ENCODE results near the gene WDFY4.

WDFY4 gene

DNA sequence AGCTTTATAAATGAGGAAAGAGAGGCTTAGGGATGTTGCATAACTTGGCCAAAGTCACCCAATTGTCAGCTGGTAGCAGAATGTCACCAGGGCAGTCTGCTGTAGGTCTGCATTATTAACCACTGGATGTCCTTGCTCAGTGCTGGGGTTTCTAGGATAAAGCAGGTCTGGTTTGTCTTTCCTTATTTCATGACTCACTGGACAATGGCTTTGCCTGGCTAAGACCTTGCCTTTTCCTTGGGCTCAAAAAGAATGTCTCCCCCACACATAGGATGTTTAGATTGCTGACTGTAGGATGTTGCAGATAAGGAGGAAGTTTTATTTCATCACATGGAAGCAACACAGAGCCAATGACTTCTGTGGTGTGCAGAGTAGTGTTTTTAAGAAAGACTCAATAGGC lies 29.4 kb downstream of the WDFY4 start:
- DNase-seq, result no peak

DNA sequence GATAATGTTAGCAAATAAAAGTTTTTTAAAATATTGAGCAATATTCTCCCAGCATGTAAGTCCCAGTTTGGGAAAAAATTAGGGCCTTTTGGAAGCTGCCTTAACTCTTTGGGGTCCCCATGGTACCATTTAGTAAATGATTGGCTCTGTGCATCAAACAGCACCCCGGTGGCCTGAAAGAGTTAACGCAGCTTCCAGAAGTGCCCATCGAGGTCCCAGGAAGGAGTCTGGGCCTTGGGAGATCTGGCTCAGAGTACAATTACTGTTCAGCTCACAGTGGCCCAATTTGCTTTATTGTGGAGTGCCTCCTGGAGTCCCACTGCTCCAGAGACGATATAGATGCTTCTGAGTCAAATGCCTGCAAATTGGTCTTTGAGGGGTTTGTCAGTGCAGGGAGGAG lies 31.7 kb downstream of the WDFY4 start:
- DNase-seq, result no peak

DNA sequence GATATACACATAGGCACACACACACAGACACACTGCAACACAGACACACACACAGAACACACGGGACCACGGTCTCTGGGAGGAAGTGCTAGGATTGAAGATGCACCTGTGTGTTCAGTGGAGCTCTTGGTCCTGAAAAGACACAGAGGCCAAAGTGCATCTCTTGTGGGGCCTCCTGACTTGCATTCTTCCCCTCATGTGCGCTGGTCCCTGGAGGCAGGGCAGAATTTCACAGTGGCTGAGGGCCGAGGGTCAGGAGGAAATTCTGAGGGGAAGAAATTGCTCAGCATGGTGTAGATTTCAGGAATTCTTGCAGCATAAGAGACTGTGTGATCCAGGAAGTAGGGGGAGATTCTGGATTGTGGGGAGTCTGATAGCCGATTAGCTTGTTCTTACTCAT lies 35.9 kb downstream of the WDFY4 start:
- DNase-seq, result no peak

DNA sequence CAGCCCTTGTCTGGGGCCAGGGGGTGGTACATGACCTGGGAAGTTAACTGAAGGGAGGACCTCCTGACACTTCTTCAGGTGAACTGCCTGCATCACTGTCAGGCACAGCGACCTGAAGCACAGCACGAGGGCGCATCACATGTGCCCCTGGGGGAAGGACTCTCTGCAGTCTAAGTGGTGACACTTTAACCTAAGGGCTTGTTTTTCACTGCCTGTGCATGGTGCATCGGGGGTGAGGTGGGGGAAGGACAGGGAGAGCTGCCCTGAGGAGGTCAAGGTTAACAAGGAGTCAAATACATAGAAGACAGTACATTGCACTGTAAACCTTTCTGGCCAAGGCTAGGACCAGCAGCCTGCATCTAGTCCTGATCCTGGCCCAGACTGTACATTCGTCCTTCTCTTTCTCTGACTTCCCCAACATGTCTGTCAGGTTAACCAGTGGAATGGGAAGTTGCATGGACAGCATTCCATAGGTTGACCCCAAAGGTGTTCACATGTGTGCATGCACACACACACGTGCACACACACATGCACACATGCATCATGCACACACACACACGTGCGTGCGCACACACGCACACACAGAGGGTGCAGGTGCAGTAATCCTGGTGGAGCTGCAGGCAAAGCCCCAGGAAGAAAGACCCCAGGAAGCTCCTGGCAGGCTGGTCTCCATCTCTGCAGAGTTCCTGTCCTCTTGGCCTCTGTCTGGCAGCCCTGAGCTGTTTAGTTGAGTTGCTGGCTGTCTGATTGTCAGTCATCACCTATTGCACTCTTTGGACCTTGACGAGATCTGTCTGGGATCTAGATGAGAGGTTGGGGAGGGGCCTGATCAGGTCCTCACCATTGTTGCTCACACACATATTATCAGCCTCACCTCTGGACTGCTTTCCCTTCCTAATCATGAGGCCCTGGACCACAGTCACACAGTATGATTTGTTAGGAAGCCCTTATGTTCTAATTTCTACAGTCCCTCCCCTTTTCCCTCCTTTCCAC lies 37.8 kb downstream of the WDFY4 start:
- DNase-seq, result no peak

DNA sequence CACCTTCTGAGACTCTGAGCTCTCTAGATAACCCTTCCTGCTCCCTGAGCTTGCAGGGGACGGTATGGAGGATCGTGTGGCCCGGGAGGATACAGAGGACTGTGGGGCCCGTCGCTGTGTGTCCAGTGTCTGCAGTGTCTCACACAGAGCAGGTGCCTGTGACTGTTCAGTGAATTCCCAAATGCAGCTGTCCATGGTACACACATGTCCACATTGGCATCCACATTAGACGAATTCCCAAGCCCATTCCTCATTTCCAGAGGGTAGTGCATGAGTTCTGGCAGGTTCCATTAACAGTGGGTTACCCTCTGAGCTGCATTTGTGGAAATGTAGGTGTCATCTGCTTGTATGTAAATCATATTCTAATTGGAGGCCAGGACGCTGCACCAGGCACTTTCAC lies 39.5 kb downstream of the WDFY4 start:
- no peak for DNase-seq

DNA sequence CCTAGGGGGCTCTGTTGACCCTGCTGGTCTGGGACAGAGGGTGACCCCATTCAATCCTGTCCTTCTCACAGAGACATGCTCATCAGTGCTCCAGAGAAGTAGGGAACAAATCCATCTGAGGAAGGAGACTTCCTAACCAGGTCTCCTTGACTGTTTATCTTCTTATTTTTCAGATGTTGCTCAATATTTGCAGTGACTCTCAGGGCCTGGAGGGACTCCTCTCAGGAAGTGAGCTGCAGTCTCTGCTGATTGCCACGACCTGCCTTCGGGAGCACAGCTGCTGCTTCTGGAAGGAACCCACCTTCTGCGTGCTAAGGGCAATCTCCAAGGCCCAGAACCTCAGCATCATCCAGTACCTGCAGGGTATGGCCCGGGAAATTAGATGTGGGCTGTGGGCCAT lies 41.0 kb downstream of the WDFY4 start:
- no peak for DNase-seq

DNA sequence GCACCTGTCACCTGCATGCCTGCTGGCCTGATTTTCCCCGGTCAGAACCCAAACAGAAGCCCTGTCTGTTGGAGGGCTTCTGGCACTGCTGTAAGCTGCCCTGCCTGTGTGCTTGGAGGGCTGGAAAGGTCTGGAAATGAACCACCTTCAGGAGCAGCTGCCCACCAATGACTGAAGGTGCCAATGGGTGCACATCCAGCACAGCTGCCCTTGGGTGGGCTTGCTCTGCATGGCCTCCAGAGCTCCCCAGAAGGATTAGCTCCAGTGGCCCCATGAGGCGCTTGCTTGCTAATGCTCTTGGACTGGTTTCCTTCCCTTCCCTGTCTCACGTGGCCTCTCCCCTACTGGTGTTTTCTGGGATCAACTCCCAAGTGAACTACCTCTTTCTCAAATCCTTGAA lies 43.2 kb downstream of the WDFY4 start:
- DNase-seq, result no peak

DNA sequence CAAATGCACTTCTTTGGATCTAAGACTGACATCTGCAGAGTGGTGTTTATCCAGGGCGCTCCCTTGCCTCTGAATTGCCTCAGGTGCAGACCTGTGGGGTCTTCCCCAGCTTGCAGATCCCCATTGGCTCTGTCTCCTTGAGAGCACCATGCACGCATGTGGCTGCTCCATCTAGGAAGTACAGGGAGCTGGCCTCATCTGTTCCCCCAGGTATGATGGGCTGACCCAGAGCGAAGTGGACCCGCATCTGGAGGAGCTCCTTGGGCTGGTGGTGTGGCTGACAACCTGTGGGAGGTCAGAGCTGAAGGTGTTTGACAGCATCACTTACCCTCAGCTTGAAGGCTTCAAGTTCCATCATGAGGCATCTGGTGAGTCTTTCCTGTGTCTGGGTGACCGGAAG lies 44.5 kb downstream of the WDFY4 start:
- no peak for DNase-seq

DNA sequence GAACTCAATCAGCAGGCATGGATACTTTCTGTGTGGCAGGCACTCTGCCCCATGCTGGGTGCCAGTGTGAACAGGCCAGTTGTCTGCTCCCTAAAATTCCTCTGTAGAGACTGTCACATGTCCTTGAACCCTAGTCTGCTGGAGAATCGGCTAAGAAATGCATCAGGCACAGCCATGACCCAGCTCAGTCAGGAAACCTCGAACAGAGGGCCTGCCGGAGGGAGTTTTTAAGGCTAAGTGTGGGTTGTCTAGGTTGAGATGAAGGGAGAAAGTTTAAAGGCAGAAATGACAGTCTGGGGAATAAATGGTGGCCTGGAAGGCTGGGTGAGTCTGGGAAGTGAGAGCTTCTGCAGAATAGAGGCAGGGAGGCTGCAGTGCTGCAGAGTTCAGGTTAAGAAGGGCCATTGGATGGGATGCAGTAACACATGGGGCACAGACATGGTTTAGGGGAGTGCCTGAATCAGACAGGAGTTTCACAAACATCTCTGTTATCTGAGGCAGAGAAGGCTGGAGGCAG lies 45.3 kb downstream of the WDFY4 start:
- DNase-seq, result no peak

DNA sequence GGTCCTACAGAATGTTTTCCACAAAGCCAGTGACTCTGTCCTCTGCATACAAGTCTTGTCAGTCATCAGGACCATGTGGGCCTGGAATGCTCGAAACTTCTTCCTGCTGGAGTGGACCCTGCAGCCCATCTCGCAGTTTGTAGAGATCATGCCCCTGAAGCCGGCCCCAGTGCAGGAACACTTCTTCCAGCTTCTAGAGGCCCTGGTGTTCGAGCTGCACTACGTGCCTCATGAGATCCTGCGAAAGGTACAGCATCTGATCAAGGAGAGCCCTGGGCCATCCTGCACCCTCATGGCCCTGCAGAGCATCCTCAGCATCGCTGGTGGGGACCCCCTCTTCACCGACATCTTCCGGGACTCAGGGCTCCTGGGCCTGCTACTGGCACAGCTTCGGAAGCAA lies 46.5 kb downstream of the WDFY4 start:
- no peak for DNase-seq

DNA sequence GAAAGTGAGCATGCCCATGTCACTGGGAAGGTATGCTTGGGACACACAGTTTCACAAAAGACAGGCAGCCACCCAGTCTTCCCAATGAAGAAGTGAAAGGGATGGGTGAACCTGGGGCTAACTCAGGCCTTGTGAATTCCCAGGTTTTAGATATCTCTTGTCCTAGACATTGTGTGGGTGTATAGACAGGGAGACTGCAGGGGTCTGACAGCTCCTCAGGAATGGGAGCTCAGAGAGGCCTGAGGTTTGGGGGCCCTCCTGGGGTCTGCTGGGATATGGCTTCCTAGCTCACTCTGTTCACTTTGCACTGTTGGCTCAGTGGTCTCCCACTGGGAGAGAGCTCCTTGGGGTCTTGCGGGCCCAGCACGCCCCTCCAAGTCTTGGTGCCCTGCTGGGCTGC lies 47.0 kb downstream of the WDFY4 start:
- DNase-seq, result no peak

DNA sequence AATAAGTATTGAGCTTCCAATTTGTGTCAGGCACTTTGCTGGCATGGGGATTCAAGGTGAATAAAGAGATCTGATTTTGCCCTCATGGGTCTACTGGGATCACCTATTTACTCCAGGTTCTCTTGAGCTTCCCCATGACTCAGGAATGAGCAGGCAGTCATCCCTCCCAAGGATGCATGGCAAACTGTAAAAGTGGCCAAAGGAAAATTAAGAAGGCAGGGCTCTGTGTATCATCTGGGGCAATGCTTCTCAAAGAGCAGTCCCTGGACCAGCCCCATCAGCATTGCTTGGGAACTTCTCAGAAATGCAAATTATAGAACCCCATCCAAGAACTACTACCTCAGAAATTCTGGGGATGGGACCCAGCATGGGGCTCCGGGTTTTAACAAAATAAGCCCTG lies 48.7 kb downstream of the WDFY4 start:
- DNase-seq, result no peak

DNA sequence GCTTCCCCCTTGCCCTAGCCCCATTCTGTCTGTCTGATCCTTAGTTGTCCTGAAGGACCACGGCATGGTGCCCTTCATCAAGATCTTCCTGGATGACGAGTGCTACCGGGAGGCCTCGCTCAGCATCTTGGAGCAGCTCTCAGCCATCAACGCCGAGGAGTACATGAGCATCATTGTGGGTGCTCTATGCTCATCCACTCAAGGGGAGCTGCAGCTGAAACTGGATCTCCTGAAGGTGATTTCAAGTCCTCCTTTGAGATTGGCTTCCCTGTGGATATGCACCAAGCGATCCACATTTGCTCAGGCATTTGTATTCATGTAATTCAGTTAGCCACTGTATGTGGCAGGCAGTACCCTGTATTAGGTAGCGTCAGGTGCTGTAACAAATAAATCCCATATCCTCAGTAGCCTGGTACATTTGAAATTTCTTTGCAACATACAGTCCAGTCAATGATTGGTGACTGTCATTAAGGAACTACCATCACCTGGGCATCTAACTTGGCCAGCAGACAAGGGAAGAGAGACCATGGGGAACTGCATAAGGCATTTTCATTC lies 51.2 kb downstream of the WDFY4 start:
- DNase-seq, result no peak

DNA sequence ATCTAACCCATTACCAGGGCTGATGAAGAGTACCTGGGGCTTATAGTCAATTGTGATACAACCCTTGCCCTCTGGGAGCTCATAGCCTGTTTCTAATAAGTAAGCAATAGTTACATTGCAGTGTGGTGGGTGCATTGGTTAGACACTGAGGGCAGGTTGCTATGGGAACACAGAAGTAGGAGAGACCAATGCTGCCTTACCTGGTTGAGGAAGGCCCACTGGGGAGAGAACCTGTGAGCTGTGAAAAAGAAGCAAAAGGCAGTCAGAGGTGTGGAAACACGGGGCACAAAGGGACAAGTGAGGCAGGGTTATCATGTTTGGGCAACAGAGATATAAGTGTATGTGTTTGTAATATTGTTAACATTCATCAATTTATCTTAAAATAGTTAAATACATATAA lies 51.9 kb downstream of the WDFY4 start:
- DNase-seq, result no peak

DNA sequence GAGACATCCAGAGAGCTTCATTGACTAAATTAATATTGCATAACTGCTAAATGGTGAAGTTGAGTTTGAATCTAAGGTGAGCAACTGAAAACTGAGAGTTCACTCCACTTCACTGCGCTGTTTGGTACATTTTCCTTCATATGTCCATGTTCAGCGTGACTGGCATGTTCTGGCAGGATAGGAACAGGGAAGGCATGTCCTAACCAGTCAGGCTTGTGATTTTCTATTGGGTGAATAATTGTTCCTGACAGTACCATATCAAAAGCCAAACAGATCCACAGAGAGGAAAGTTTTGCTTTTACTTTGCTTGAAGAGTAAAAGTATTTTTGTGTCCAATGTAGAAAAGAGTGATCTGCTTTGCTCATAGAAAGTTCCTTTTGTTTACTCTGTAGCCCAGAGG lies 53.2 kb downstream of the WDFY4 start:
- no peak for DNase-seq

DNA sequence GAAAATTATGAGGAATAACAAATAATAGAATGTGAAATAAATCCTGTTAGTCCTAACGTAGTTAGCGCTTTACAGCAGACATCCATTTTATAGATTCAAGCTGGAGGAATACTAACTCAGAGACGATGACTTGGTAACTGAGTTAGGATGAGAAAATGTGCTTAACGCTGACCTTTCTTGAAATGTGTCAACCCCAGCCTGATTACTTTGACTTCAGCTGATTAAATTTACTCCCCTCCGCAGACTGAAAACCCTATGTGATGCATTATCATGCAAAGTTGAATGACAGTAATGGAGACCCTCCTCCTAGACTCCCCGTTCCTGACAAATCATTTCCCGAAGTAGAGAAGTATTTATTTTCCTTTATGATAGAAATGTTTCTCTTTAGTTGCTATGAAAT lies 54.5 kb downstream of the WDFY4 start:
- DNase-seq, result no peak

DNA sequence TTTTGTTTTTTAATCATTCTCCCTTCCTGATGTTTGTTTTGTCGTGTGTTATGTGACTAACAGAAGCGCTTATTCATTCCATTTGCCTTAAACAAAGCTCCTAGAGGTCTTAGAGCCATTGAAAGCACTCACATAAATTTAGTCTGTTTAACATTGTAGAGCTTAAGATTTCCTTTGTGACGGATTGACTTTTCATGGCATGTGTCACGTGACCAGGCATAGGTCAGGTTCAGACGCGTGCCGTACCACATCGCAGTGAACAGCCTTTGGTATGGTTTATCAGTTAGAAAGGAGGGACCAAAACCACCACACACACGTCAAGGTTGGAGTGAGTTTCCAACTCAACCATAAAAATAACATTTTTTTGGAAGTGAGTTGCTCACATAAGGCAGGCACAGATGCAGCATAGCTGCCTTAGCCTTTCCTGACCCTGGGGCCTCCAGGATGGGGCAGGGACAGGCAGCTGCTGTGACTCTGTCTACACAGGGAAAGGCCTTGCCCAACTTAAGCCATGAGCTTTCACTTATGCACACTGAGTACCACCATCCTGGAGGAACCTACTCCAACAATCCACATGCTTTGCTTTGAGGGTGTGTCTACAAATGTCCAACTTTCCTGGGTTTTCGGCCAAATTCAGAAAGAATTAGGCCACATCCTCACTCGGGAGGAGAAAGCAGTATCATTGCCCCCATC lies 55.5 kb downstream of the WDFY4 start:
- no peak for DNase-seq

DNA sequence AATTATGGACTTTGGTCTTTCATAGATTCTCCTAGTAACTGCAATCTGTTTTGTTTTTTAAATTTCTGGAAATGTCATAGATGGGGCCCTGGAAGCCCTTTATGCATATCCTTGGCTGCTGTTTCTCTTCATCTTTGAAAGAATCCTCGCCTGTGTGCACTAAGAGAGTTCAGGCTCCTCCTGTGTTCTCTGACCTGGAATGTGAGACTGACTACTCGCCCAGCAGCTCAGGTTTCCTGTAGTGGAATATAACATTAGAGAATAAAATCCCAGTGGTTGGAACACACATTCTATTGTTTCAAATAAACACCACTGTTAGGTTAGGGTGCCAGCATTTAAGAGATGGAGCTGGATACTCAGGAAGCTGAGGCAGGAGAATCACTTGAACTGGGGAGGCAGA lies 56.3 kb downstream of the WDFY4 start:
- DNase-seq, result no peak

DNA sequence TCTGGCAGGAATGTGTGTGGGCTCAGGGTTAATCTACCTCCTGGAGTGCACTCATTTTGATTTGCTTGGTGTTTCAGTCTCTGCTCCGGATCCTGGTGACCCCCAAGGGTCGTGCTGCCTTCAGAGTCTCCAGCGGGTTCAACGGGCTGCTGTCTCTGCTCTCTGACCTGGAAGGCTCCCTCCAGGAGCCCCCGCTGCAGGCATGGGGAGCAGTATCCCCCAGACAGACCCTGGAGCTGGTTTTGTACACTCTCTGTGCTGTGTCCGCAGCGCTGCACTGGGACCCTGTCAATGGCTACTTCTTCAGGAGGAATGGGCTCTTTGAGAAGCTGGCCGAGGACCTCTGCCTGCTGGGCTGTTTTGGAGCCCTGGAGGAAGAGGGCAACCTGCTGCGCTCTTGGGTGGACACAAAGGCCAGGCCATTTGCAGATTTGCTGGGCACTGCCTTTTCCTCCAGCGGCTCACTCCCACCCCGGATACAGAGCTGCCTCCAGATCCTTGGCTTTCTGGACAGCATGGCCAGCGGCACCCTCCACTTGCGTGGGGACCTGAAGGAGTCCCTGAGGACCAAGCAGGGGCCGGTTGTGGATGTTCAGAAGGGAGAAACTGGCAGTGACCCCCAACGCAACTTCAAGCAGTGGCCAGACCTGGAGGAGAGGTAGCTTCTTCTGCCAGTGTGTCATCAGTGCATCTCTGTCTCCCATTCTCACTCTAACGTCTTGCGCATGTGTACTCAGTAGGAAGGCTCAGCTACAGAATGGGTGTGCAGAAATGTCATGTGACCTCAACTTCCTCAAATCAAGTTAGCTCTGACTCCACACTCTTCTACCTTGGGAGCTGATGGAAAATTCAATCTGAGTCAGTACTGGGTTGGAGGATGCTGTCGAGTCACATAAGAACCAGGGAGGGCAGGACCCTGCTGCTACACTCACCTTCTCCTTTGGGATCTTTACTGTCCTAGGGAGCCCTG lies 58.5 kb downstream of the WDFY4 start:
- DNase-seq, result no peak

DNA sequence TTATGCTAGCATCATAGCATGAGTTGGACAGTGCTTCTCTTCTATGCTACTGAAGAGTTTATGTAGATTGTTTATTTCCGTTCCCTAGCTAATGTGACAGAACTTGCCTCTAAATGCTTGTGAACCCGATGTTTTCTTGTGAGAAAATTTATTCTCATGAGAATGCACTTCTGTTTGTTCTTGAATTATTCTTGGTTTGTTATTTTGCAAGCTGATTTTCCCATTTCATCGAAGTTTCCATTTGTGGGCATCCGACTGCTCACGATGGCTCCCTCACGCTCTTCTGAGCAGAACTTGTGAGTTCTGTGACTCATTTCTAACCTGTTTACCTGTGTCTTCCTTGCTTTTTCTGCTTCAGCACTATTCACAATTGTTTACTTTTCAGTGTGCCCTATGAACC lies 59.9 kb downstream of the WDFY4 start:
- no peak for DNase-seq

DNA sequence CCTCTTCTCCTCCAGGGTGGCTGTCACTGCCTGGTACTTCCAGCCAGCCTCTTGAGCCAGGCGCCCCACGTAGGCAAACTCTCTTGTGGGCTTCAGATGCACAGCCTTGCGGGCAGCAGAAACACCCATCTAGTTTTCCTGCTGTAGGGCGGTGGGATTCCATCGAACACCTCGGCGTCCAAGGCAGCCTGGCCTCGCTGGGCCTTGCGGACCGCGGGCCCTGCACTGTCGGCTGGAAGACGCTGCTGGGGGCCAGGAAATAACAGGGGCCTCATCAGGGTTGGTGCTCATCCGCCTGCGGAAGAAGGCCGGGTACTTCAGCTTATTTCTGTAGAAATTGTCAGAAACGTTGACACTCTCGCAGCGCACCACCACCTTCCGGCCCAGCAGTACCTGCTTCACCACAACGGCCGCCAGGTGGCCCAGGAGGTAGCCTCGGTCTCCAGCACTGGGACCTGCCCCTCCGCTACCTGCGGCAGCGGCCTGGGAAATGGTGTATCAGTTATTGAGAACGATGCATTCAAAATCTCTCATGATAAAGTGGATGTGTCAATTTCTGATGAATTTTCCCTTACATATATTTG lies 61.1 kb downstream of the WDFY4 start:
- no peak for DNase-seq

DNA sequence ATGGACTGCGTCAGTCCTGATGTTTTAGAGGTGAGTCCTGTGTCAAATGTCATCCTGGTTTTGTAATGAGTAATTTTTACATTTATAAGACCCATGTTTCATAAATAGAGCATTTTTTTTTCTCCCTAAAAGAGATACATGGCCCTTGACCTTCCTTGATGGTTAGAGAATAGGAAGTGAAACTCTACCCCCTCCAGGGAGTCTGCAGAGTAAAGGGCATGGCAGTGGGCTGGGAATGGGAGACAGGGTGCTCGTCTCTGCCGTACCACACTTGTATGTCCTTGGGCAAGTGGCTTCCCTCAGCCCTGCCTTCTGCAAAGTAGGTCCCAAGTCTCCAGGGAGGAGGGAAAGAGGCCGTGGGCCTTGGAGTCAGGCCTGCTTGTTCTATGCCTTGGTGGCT lies 63.9 kb downstream of the WDFY4 start:
- DNase-seq, result no peak
